HG03565 (cell line): ENCODE results near the gene DIPK1A.

ENCODE experiments used
- ATAC-seq: cut with Tn5 transposase; IDR thresholded peaks from one replicate; pipeline ENCODE4 v1.9.1; 2021; ENCODE audit warnings: mild to moderate bottlenecking, moderate library complexity; ENCODE audit not compliant: unreplicated experiment

The DIPK1A gene

DNA sequence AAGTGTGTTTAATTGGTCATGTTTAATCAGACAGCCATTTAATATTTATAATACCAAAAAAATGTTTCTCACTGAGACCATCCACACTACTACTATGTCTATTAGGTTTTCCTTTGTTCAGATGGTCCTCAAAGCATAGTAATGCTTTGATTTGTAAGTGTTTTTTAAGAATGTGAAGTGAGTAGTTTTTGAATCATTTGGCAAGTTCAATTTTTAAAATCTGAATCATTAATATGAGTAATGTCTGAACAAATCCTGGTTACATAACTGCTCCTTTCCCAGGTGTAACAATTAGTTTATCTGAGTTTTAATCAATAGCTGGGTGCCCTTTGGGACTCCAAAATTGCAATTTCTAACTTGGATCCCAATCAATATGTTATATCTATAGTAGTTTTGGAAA lies 152.9 kb downstream of the DIPK1A start:
- ATAC-seq = no peak

- ATAC-seq = no peak
These were observed 156.0 kb downstream of the DIPK1A start for GRCh38 chr1:92805216-92805615.

DNA sequence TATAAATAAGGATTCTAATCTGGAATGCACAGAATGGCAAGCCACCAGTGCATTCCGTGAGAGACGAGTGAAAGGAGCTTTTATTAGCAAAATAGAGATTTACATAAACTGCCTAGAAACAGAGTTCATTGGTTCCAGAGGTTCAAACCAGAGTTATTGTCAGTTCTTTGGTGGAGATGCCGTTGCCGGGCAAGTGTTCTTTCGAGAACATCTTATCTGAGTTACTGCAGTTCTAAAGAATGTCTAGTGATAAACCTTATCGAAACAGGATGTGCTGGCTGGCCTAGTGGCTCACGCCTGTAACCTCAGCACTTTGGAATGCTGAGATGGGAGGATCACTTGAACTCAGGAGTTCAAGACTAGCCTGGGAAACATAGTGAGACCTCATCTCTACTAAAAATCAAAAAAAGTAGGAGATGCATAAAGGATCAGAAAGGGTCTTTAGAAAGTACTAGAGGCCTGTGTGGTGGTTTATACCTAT lies 156.5 kb downstream of the DIPK1A start:
- no peak for ATAC-seq

GRCh38 chr1:92803140-92803887 lies 157.9 kb downstream of the DIPK1A start:
- no peak for ATAC-seq

DNA sequence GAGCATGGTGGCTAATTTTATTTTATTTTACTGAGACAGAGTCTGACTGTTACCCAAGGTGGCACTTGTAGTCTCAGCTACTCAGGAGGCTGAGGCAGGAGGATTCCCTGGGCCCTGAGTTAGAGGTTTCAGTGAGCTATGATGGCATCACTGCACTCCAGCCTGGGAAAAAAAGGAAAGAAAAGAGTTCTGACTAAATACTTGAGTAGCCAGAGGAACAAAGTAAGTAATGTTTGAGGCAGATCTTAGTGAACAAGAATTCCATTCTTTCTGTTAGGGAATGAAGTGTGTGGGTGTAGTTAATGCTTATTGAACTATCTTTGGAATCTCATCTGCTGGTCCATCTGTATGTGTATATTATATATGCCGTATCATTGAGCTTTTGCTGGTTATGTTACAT lies 163.3 kb downstream of the DIPK1A start:
- ATAC-seq = no peak

DNA sequence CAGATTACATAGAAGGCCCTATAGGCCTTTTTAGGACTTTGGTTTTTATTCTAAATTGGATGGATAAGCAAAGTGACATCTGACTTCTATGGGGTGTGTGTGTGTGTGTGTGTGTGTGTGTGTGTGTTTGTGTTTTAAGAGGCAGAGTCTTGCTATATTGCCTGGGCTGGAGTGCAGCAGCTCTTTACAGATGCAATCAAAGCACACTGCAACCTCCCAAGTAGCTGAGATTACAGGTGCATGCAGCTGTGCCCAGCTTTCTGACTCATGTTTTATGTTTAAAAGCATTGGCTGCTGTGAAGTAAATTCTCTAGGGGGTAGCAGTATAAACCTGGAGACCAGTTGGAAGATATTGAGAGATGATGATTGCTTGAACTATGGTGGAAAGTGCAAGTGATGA lies 164.0 kb downstream of the DIPK1A start:
- ATAC-seq = no peak

DNA sequence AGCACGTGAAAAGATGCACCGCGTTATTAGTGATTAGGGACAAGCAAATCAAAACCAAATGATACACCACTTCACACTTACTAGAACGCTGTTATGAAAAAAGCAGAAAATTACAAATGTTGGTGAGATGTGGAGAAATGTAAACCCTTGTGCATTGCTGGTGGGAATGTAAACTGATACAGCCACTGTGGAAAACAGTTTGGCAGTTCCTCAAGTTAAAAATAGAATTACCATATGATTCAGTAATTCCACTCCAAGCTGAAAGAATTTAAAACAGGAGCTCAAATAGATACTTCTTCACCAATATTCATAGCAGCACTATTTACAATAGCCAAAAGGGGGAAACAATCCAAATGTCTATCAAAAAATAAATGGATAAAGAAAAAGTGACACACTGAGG lies 166.1 kb downstream of the DIPK1A start:
- no peak for ATAC-seq

- ATAC-seq = no peak
These were observed 168.9 kb downstream of the DIPK1A start for GRCh38 chr1:92792340-92792782.
